GM12892 (cell line): ENCODE results near the gene NPEPL1.

Source experiments
- DNase-seq: peaks from one replicate; pipeline ENCODE4 v3.0.0; 2011; ENCODE audit not compliant: insufficient read length
- FAIRE-seq: peaks from 2 replicates; lab custom pipeline; 2011; peaks lifted over from hg19 to GRCh38; lab: Jason Lieb, UNC
- POLR2A ChIP-seq: IDR thresholded peaks from 2 replicates; pipeline ENCODE4 v1.6.1; 2011; ENCODE audit warnings: low read depth, low read length, control low read depth
- POLR2AphosphoS5 ChIP-seq: IDR thresholded peaks from 2 replicates; pipeline ENCODE4 v1.6.1; 2011; ENCODE audit warnings: low read depth, low read length, control low read depth
- TAF1 ChIP-seq: IDR thresholded peaks from 2 replicates; pipeline ENCODE4 v1.6.1; 2011; ENCODE audit warnings: low read depth, mild to moderate bottlenecking, control low read depth, low read length, borderline replicate concordance

The NPEPL1 gene

GRCh38 chr20:58690396-58691135 lies 2.0 kb upstream of the NPEPL1 start:
- no peak for TF ChIP-seq TAF1
- TF ChIP-seq POLR2AphosphoS5: no peak
- no peak for TF ChIP-seq POLR2A
- FAIRE-seq: no peak
- DNase-seq: no peak

- no peak for FAIRE-seq
- no peak for DNase-seq
- TF ChIP-seq TAF1 (no peak), POLR2AphosphoS5 (no peak), POLR2A (no peak)
These were observed 624 bp upstream of the NPEPL1 start for GRCh38 chr20:58691773-58692578.

- FAIRE-seq (peak; percentile 17), DNase-seq (no peak)
- TF ChIP-seq POLR2AphosphoS5 (no peak), POLR2A (no peak), TAF1 (no peak)
These were observed 816 bp downstream of the NPEPL1 start for GRCh38 chr20:58693226-58694006.

- DNase-seq (no peak), FAIRE-seq (no peak)
- no peak for TF ChIP-seq TAF1
- TF ChIP-seq POLR2AphosphoS5: no peak
- TF ChIP-seq POLR2A: no peak
These were observed 1.9 kb downstream of the NPEPL1 start for GRCh38 chr20:58694241-58695083.

GRCh38 chr20:58695084-58695722 lies 2.6 kb downstream of the NPEPL1 start:
- FAIRE-seq: peak; percentile 78
- no peak for DNase-seq
- no peak for TF ChIP-seq POLR2A
- no peak for TF ChIP-seq POLR2AphosphoS5
- no peak for TF ChIP-seq TAF1

- TF ChIP-seq POLR2AphosphoS5 (no peak), POLR2A (no peak), TAF1 (no peak)
- no peak for FAIRE-seq
- DNase-seq: no peak
These were observed 3.3 kb downstream of the NPEPL1 start for GRCh38 chr20:58695895-58696375.

- DNase-seq: no peak
- FAIRE-seq: no peak
- no peak for TF ChIP-seq POLR2A
- TF ChIP-seq TAF1: no peak
- TF ChIP-seq POLR2AphosphoS5: no peak
These were observed 3.9 kb downstream of the NPEPL1 start for GRCh38 chr20:58696411-58696961.

- FAIRE-seq (no peak), DNase-seq (no peak)
These were observed 4.7 kb downstream of the NPEPL1 start for GRCh38 chr20:58697201-58697866.

More at GRCh38 chr20:58697201-58697866, 4.7 kb downstream of the NPEPL1 start:
- TF ChIP-seq POLR2A (no peak), TAF1 (no peak), POLR2AphosphoS5 (no peak)
